Upper lobe of left lung (tissue), 4 donors: Measurements from ENCODE around the gene AMDHD1.

Source experiments
- POLR2A ChIP-seq, 4 donors: fragments of 450-650 bp; IDR thresholded peaks; one replicate each; pipeline ENCODE4 v1.5.1; 2016 to 2017; ENCODE audit warnings: antibody characterized with exemption in 4 of 4, mild to moderate bottlenecking in 2 of 4
- POLR2AphosphoS5 ChIP-seq, 2 donors: sonication (generic); formaldehyde crosslinking; IDR thresholded peaks; one replicate each; pipeline ENCODE4 v1.5.1; 2017; ENCODE audit warnings: antibody characterized with exemption in 2 of 2
- TF ChIP-seq, protein P1 (sequence below), 6 experiments: fragments of 450-650 bp in 4 of 6; fragments of 200-600 bp in 2 of 6; sonication (generic) in 2 of 6; IDR thresholded peaks; one replicate each; pipeline ENCODE4 v1.5.1; 2016 to 2019; ENCODE audit warnings: antibody characterized with exemption in 6 of 6

DNA sequence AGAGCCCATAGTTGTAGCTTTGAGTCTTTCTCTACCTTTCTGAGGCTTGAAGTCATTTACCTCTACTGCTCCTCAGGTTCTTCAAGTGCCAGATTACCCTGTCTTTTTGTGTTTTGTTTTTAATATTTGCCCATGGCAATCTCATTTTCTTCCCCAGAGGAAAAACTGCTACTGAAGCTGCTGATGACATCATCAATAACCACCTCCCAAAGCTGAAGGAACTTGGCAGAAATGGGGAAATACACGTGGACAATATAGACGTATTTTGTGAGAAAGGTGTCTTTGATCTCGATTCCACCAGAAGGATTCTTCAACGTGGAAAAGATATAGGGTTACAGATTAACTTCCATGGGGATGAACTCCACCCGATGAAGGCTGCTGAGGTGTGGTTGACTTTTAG is 17.1 kb downstream of the AMDHD1 start:
- TF ChIP-seq, protein P1, sequence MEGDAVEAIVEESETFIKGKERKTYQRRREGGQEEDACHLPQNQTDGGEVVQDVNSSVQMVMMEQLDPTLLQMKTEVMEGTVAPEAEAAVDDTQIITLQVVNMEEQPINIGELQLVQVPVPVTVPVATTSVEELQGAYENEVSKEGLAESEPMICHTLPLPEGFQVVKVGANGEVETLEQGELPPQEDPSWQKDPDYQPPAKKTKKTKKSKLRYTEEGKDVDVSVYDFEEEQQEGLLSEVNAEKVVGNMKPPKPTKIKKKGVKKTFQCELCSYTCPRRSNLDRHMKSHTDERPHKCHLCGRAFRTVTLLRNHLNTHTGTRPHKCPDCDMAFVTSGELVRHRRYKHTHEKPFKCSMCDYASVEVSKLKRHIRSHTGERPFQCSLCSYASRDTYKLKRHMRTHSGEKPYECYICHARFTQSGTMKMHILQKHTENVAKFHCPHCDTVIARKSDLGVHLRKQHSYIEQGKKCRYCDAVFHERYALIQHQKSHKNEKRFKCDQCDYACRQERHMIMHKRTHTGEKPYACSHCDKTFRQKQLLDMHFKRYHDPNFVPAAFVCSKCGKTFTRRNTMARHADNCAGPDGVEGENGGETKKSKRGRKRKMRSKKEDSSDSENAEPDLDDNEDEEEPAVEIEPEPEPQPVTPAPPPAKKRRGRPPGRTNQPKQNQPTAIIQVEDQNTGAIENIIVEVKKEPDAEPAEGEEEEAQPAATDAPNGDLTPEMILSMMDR (IDR thresholded peaks at IDR 0.05): no peak
- TF ChIP-seq POLR2AphosphoS5 (IDR thresholded peaks at IDR 0.05) (no peak), POLR2A (IDR thresholded peaks at IDR 0.05) (no peak)
